Mesodermal cell (in vitro differentiated cells): ENCODE results near the gene ITIH3.

Experiments
- H3K27ac ChIP-seq: 2 replicates; pipeline ENCODE4 v1.7.0; 2013; ENCODE audit warnings: mild to moderate bottlenecking, low read depth, low read length, moderate library complexity; ENCODE audit not compliant: severe bottlenecking
- H3K36me3 ChIP-seq: 2 replicates; pipeline ENCODE4 v1.7.1; 2013; ENCODE audit warnings: mild to moderate bottlenecking, low read length, moderate library complexity; ENCODE audit not compliant: control insufficient read depth, insufficient read depth
- H3K4me1 ChIP-seq: one replicate; pipeline ENCODE4 v1.7.1; 2013; ENCODE audit warnings: mild to moderate bottlenecking, low read length; ENCODE audit not compliant: insufficient read depth, control insufficient read depth, poor library complexity, severe bottlenecking
- H3K4me3 ChIP-seq: 2 replicates; pipeline ENCODE4 v1.7.0; 2013; ENCODE audit warnings: low read length, control low read depth, mild to moderate bottlenecking; ENCODE audit not compliant: insufficient read depth, poor library complexity, severe bottlenecking; ENCODE audit errors: extremely low read depth
- H3K9me3 ChIP-seq: 2 replicates; pipeline ENCODE4 v1.7.1; 2013; ENCODE audit warnings: mild to moderate bottlenecking, low read length, moderate library complexity; ENCODE audit not compliant: control insufficient read depth
- WGBS, 2 experiments: methylation state at CpG; one replicate each; pipeline ENCODE4 v1.1.5; 2013; ENCODE audit warnings: missing lambda C conversion rate in 2 of 2; ENCODE audit not compliant: insufficient coverage in 2 of 2; 5-methylcytosine and 5-hydroxymethylcytosine counted together

The ITIH3 gene

DNA sequence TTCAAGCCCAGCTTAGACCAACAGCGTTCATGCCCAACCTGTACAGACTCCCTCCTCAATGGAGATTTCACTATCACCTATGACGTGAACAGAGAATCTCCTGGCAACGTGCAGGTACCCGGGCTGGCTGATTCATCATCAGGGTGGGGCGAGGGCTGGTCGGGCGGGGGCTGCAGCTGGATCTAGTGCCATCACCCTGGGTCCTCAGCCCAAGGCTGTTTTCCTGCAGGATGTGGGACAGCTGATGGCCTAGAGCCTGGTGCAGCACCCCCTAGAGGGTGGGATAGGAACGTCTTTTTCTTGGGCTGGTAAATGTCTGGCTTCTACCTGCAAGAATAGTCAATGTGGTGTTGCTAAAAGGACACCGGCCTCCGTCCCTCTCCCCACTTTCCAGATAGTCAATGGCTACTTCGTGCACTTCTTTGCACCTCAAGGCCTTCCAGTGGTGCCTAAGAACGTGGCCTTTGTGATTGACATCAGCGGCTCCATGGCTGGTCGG, 4.4 kb downstream of the ITIH3 start:
- H3K4me3 ChIP-seq, result no peak overlapping the region
- no peaks in the 10 kb centered on the region for H3K4me1 ChIP-seq
- no peaks in the 10 kb centered on the region for H3K9me3 ChIP-seq
- no peak overlapping the region for H3K27ac ChIP-seq
- 68 to 71% methylated on average over 8 to 10 of the region's 14 CpGs for WGBS, 2 experiments
- no peaks in the 10 kb centered on the region for H3K36me3 ChIP-seq

DNA sequence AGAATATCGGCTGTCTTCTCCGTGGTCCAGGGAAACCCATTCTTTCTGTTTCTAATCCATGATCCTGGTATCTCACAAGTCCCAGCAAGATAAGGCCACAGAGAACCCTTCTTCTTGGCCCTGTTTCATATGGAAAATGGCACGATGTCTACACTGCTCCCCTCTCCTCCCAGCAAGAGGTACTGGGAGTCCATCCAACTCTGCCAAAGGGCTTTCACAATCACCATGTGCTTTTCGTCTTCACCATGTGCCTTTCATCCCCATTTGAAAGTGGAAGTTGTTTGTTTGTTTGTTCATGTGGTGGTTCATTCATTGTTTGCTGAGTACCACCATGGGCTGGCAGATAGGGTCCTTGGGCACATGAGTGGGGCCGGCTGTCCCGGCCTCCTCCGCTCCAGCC, 5.5 kb downstream of the ITIH3 start:
- no peaks in the 10 kb centered on the region for H3K9me3 ChIP-seq
- no peaks in the 10 kb centered on the region for H3K4me1 ChIP-seq
- H3K36me3 ChIP-seq, result no peaks in the 10 kb centered on the region
- H3K4me3 ChIP-seq, result no peak overlapping the region
- 87 to 91% methylated on average over 4 to 6 of the region's 7 CpGs for WGBS, 2 experiments
- H3K27ac ChIP-seq, result no peak overlapping the region

DNA sequence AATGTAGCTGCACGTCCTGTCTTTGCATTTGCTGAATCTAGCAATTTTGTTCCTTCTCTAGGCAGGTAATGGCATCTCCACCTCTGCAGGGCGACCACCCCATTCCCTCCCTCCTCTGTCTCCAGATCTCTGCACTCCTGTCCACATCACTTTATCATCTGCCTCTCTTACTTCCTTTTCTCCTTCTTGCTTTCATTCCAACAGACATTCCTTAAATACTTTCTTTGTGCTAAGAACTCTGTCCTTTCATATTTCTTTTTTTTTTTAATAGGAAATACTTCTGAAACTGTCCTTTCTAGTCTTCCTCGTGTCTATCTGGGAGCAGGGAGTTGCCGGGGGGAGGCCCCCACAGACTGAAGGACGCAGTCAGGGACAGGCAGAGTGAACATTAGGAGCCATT, 7.2 kb downstream of the ITIH3 start:
- WGBS, 2 experiments, result 86 to 88% methylated on average over 5 of the region's 5 CpGs
- no peak overlapping the region for H3K27ac ChIP-seq
- no peaks in the 10 kb centered on the region for H3K4me1 ChIP-seq
- no peaks in the 10 kb centered on the region for H3K9me3 ChIP-seq
- no peaks in the 10 kb centered on the region for H3K36me3 ChIP-seq
- no peak overlapping the region for H3K4me3 ChIP-seq

DNA sequence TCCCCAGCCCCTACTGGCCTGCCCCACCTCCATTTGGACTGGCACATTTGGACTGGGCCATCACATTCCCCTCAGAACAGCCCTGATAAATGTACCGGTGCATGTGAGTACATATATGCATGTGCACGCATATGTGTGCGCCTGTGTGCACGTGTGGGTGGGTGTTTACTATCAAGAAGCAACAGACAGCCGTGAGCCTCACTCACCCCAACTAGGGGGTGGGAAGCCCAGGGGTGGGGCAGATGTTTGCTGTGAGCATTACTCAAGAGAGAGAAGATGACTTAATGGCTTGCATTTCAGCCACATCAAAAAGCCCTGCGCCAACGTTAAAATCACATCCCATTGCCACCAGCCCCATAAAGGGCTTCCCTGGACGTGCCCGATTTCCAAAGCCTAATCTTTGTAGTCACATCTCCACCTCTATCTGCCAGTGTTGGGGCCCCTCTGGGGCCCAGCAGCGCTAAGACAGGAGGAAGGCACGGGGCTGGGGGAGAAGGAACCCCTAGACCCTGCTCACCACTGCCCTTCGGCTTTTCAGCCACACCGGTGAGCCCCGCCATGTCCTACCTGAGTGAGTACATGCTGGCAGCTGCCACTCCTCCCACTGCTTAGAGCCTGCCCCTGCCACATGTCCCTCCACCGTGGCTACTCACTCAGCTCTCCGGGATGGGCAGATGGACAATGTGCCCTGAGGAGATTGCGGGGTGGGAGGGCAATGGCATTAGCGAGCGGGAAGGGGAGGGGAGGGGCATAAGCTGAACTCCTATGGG, 10.9 kb downstream of the ITIH3 start:
- no peaks in the 10 kb centered on the region for H3K9me3 ChIP-seq
- H3K4me1 ChIP-seq, result no peaks in the 10 kb centered on the region
- WGBS, 2 experiments, result 90 to 96% methylated on average over 5 to 9 of the region's 19 CpGs
- H3K4me3 ChIP-seq, result no peak overlapping the region
- H3K27ac ChIP-seq, result no peak overlapping the region
- no peaks in the 10 kb centered on the region for H3K36me3 ChIP-seq

DNA sequence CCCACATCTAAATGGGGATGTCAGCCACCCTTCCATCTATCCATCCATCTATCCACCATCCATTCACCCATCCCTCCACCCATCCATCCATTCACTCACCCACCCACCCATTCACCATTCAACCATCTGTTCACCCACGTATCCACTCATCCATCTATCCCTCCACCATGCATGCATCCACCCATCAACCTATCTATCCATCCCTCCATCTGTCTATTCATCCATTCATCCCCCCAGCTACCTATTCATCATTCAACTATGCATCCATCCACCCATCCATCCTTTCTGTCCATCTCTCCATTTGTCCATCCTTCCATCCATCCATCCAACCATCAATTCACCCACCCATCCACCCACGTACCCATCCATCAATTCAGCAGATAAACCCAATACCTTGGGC, 14.6 kb downstream of the ITIH3 start:
- no peaks in the 10 kb centered on the region for H3K9me3 ChIP-seq
- no peaks in the 10 kb centered on the region for H3K4me1 ChIP-seq
- no peak overlapping the region for H3K27ac ChIP-seq
- WGBS, 2 experiments, result 75 to 88% methylated on average over 2 of the region's 2 CpGs
- no peak overlapping the region for H3K4me3 ChIP-seq
- no peaks in the 10 kb centered on the region for H3K36me3 ChIP-seq

DNA sequence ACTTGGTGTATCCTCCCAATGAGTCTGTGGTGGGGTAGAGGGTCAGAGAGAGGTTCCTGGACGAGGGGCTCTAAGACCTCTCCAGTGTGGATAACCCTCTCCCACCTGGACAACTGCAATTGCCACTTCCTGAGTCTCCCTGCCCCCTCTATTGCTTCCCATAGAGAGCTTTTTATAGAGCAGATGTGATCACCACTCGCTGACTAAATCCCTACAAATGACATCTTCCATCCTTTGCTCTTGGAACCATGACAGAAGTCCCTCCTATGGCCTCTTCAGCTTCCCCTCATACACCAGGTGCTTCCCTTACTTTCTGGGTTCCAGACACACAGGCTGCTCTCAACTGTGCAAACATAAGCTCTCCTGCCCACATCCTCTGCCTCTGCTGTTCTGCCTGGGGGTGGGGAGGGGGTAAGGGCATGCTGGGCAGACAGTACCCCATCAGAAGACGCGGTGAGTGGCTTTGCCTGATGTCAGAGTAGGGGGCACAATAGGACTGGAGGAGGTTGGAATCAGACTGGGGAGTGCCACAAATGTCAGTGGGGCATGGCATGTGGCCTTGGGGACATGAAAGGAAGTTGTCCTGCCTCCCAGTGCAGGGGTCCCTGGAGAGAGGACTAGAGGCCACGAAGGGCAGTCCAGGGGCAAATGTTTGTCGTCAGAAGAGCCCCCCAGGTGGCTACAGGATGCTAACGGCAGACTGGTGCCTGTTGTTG, 15.2 kb downstream of the ITIH3 start:
- WGBS, 2 experiments, result 89 to 94% methylated on average over 5 to 6 of the region's 7 CpGs
- no peaks in the 10 kb centered on the region for H3K36me3 ChIP-seq
- H3K4me3 ChIP-seq, result no peak overlapping the region
- no peaks in the 10 kb centered on the region for H3K4me1 ChIP-seq
- no peak overlapping the region for H3K27ac ChIP-seq
- no peaks in the 10 kb centered on the region for H3K9me3 ChIP-seq

DNA sequence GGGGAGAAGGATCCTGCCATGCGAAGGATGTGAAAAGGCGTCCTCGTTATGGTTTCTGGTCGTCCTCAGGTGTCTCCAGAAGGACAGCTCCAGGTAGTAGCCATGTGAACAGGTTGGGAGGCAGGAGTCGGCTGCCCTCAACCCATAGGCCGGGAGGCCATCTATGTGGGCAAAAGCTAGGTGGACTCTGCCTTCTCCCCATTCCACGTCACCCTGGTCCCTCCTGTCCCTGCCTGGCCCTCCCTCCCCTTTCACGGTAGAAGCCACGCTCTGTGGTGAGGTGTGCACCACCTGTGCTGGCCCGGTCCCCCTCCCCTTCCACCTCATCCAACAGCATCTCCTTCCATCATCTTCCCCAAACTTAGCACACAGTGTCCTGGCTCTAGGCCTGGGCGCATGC, 16.3 kb downstream of the ITIH3 start:
- H3K4me1 ChIP-seq, result no peaks in the 10 kb centered on the region
- H3K36me3 ChIP-seq, result no peaks in the 10 kb centered on the region
- no peak overlapping the region for H3K27ac ChIP-seq
- H3K4me3 ChIP-seq, result no peak overlapping the region
- H3K9me3 ChIP-seq, result no peaks in the 10 kb centered on the region
- 93 to 95% methylated on average over 9 to 11 of the region's 11 CpGs for WGBS, 2 experiments

DNA sequence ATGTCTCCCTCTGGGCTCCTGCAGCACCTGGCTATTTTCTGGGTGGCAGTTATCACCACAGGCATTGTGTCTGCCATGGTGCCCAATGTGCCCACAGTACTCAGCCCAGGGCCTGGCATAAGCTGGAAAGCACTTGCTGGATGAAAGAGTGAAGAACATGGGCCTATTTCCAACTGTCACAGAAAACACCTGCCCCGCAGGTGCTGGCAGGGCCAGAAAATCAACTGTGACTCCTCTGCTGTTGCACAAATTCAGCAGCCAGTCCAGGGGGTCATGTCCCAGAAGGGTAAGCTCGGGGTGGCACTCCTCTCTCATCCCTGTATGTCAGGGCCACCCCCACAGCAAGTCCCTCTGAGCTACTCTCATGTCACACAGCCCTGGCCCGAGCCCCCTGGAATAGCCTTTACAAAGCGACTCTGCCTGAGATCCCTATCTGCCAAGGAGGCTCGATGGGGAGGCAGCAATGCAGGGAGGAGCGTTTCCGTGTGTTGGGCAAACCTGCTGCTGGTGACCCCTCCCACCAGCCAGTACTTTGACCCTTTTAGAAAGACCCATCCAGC, 16.9 kb downstream of the ITIH3 start:
- Histone ChIP-seq H3K9me3 (no peaks in the 10 kb centered on the region), H3K4me3 (no peak overlapping the region), H3K27ac (no peak overlapping the region), H3K36me3 (no peaks in the 10 kb centered on the region), H3K4me1 (no peaks in the 10 kb centered on the region)
- 86 to 90% methylated on average over 7 of the region's 7 CpGs for WGBS, 2 experiments

DNA sequence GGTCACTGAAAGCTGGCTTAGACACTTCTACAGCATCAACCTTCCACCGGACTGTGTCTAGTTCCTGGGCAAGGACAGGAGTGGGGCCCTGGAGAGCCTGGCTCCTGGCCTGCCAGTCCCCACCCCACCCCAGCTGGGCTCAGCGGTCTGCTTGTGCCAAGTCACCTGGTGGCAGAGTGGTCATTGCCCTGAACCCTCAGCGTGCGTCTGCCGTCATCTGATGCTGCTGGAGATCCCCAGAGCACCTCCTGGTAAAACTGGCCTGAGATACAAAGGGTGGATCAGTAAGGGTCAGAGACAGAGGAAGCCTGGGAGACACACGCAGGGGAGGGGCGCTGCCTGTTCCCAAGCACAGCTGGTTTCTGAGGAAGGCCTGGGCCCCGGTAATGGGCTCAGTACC, 19.2 kb downstream of the ITIH3 start:
- WGBS, 2 experiments, result 84 to 92% methylated on average over 5 to 8 of the region's 8 CpGs
- peaks cover 14% of the 10 kb centered on the region for H3K4me1 ChIP-seq
- no peaks in the 10 kb centered on the region for H3K9me3 ChIP-seq
- H3K4me3 ChIP-seq, result no peak overlapping the region
- H3K36me3 ChIP-seq, result no peaks in the 10 kb centered on the region
- H3K27ac ChIP-seq, result no peak overlapping the region

DNA sequence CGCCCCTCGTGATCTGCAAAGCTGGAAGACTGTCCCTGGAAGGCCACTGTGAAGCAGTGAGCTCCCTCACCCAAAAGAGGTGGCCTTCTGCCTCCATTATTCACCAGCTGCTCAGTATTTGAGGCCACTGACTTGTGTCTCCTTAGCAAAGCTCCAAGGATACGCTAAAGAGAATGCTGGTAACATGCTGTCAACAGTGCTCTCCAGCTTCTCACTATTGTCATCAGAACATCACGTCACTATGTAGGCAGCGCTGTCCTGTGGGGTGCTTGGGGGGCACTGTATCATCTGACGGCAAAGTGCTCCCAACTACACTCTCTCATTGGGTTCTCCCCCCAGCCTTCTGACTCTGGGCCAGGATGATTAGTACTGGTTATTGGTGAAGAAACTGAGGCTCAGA, 21.6 kb downstream of the ITIH3 start:
- 85 to 87% methylated on average over 3 to 4 of the region's 6 CpGs for WGBS, 2 experiments
- Histone ChIP-seq H3K4me3 (no peak overlapping the region), H3K9me3 (no peaks in the 10 kb centered on the region), H3K27ac (no peak overlapping the region), H3K36me3 (no peaks in the 10 kb centered on the region), H3K4me1 (peaks cover 18% of the 10 kb centered on the region)

DNA sequence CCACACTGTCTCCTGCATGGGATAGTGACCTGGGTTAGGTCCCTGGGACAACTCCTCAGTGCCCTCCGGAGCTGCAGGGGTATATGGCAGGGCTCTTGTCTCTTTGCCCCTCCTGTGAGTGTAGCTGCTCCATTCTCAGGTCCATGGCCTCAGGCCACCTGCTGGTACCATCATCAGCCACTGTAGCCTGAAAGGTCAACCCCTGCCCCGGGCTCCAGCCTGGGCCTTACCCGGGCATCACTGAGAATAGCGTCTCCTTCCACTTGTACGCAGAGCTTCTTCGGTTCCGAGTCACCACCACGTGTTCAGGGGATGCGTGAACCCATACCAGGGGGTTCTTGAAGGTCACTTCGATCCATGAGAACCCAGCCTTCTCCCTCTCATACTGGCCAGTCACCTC, 22.1 kb downstream of the ITIH3 start:
- Histone ChIP-seq H3K4me1 (peaks cover 18% of the 10 kb centered on the region), H3K27ac (no peak overlapping the region), H3K9me3 (no peaks in the 10 kb centered on the region), H3K4me3 (no peak overlapping the region), H3K36me3 (no peaks in the 10 kb centered on the region)
- 86 to 96% methylated on average over 9 to 10 of the region's 10 CpGs for WGBS, 2 experiments
